Fibroblast of mammary gland (primary cell): Measurements from ENCODE around the gene OAS3.
"Not testable (repeated sequence)": the region's sequence is repeated elsewhere in the genome, so short reads cannot be mapped to it uniquely, and the experiment has no call there.

Experiments used
- DNase-seq: peaks from one replicate; pipeline ENCODE4 v3.0.0-alpha.2; 2010; ENCODE audit warnings: low read depth
- H3K4me3 ChIP-seq: 2 replicates; pipeline ENCODE4 v1.5.1; 2011; ENCODE audit warnings: low read depth, mild to moderate bottlenecking, low read length, moderate library complexity; ENCODE audit not compliant: control insufficient read depth
- TF ChIP-seq, protein P1 (sequence below): conservative IDR thresholded peaks from 2 replicates; pipeline ENCODE4 v1.5.1; 2011; ENCODE audit warnings: low read depth, low read length, inconsistent platforms; ENCODE audit not compliant: control insufficient read depth, insufficient read depth

The OAS3 gene

DNA sequence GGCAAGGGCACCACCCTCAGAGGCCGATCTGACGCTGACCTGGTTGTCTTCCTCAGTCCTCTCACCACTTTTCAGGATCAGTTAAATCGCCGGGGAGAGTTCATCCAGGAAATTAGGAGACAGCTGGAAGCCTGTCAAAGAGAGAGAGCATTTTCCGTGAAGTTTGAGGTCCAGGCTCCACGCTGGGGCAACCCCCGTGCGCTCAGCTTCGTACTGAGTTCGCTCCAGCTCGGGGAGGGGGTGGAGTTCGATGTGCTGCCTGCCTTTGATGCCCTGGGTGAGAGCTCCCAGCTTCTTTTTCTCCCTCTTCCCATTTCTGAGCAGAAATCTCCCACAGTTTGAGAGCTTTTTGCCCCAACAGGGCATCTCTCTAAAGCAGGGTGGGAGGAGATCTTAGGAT, 29.7 kb upstream of the OAS3 start:
- TF ChIP-seq, protein P1, sequence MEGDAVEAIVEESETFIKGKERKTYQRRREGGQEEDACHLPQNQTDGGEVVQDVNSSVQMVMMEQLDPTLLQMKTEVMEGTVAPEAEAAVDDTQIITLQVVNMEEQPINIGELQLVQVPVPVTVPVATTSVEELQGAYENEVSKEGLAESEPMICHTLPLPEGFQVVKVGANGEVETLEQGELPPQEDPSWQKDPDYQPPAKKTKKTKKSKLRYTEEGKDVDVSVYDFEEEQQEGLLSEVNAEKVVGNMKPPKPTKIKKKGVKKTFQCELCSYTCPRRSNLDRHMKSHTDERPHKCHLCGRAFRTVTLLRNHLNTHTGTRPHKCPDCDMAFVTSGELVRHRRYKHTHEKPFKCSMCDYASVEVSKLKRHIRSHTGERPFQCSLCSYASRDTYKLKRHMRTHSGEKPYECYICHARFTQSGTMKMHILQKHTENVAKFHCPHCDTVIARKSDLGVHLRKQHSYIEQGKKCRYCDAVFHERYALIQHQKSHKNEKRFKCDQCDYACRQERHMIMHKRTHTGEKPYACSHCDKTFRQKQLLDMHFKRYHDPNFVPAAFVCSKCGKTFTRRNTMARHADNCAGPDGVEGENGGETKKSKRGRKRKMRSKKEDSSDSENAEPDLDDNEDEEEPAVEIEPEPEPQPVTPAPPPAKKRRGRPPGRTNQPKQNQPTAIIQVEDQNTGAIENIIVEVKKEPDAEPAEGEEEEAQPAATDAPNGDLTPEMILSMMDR: no peak
- DNase-seq: no peak
- H3K4me3 ChIP-seq: no peak overlapping the region

DNA sequence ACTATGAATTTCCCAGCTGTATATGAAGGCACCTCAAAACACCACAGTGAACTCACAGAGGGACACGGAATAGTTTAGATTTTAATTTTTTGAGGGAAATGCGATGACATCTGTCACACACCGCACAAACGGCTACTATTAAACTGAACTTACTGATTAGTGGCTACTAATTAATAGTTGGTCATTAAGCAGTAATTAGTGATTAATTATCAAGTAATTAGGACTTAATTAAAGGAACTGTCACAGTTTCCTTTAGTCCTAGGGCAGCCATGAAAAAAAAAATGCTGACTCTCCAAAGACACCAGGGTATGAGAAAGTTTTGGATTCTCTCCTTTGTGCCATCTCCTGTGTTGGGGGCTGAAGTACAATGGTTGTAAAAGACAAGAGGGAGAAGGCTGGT, 28.6 kb upstream of the OAS3 start:
- no peak for DNase-seq
- TF ChIP-seq, protein P1: no peak
- H3K4me3 ChIP-seq: no peak overlapping the region

DNA sequence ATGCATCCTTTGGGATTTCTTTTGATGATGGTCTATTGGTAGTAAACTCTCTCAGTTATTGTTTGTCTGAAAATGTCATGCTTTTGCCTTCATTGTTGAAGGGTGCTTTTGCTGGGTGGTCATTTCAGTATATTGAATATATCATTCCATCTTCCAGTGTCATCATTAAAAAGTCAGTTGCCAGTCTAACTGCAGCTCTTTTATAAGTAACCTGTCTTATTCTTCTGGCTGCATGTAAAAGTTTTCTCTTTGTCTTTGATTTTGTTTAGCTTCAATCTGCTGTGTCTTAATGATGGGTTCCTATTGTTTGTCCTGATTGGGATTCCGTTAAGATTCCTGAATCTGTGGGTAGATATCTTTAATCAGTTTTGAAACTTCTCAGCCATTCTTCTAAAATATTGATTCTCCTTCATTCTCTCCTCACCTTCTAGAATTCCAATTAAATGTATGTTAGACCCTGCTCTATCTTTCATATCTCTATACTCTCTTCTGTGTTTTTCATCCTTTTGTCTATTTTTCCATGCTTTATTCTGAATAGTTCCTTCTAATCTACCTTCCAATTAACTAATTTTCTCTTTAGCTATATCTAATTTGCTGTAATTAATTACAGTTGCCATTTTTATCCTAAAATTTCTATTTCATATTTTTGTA, 25.1 kb upstream of the OAS3 start:
- H3K4me3 ChIP-seq: no peak overlapping the region
- no peak for DNase-seq
- TF ChIP-seq, protein P1: no peak

DNA sequence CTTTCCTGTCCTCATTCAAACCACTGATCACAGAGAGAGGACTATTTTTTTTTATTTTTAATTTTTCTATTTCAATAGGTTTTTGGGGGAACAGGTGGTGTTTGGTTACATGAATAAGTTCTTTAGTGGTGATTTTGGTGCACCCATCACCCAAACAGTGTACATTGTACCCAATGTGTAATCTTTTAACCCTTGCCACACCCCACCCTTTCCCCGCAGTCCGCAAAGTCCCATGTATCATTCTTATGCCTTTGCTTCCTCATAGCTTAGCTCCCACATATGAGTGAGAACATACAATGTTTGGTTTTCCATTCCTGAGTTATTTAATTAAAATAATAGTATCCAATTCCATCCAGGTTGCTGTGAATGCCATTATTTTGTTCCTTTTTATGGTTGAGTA, 24.4 kb upstream of the OAS3 start:
- not testable (repeated sequence) for DNase-seq, H3K4me3 ChIP-seq

- DNase-seq: no peak
- TF ChIP-seq, protein P1: no peak
Measured at GRCh38 chr12:112916270-112916669, 22.0 kb upstream of the OAS3 start.

DNA sequence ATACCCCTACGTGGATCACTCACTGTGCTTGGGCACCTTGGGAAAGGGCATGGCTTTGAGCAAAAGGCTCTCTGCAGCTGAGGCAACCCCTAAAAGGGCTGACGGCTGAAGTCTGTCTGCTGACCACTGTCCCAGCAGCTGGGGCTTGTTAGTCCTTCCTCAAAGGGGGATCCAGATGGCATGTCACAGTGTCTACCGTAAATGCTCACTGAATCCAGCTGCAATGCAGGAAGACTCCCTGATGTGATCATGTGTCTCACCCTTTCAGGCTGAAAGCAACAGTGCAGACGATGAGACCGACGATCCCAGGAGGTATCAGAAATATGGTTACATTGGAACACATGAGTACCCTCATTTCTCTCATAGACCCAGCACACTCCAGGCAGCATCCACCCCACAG, 19.2 kb upstream of the OAS3 start:
- no peak for DNase-seq
- TF ChIP-seq, protein P1: no peak
- H3K4me3 ChIP-seq: no peak overlapping the region

More at GRCh38 chr12:112916270-112916669, 22.0 kb upstream of the OAS3 start:
- no peak overlapping the region for H3K4me3 ChIP-seq

- TF ChIP-seq, protein P1: no peak
- H3K4me3 ChIP-seq: no peak overlapping the region
- no peak for DNase-seq
Measured at GRCh38 chr12:112924986-112925385, 13.3 kb upstream of the OAS3 start.

- DNase-seq: not testable (repeated sequence)
Measured at GRCh38 chr12:112926416-112927033, 11.7 kb upstream of the OAS3 start.

More at GRCh38 chr12:112926416-112927033, 11.7 kb upstream of the OAS3 start:
- not testable (repeated sequence) for H3K4me3 ChIP-seq
